GM15510 (cell line): ENCODE data around the gene LRRC32.

Experiments
- POLR2A ChIP-seq: IDR thresholded peaks from 3 replicates; pipeline ENCODE4 v1.6.1; 2011; ENCODE audit warnings: borderline replicate concordance; ENCODE audit not compliant: insufficient read length; ENCODE audit errors: extremely low read depth

The LRRC32 gene

GRCh38 chr11:76689313-76690260, 19.0 kb upstream of the LRRC32 start:
- no peak for TF ChIP-seq POLR2A

- no peak for TF ChIP-seq POLR2A
These were observed 17.6 kb upstream of the LRRC32 start for GRCh38 chr11:76688146-76688545.

GRCh38 chr11:76686261-76687079, 15.9 kb upstream of the LRRC32 start:
- TF ChIP-seq POLR2A = no peak

- TF ChIP-seq POLR2A = no peak
These were observed 15.3 kb upstream of the LRRC32 start for GRCh38 chr11:76685831-76686230.

- no peak for TF ChIP-seq POLR2A
These were observed 14.7 kb upstream of the LRRC32 start for GRCh38 chr11:76685237-76685636.

- TF ChIP-seq POLR2A = no peak
These were observed 14.0 kb upstream of the LRRC32 start for GRCh38 chr11:76684516-76684915.

- TF ChIP-seq POLR2A = no peak
These were observed 12.9 kb upstream of the LRRC32 start for GRCh38 chr11:76683161-76684095.

GRCh38 chr11:76682684-76683083, 12.1 kb upstream of the LRRC32 start:
- no peak for TF ChIP-seq POLR2A

GRCh38 chr11:76682106-76682505, 11.6 kb upstream of the LRRC32 start:
- no peak for TF ChIP-seq POLR2A

GRCh38 chr11:76680518-76681425, 10.2 kb upstream of the LRRC32 start:
- no peak for TF ChIP-seq POLR2A

GRCh38 chr11:76678321-76678720, 7.8 kb upstream of the LRRC32 start:
- no peak for TF ChIP-seq POLR2A

- no peak for TF ChIP-seq POLR2A
These were observed 6.9 kb upstream of the LRRC32 start for GRCh38 chr11:76677458-76677765.

- no peak for TF ChIP-seq POLR2A
These were observed 6.3 kb upstream of the LRRC32 start for GRCh38 chr11:76676636-76677457.
